DND-41 (cell line): ENCODE data around the gene DDB1.

Experiments
- CTCF ChIP-seq: IDR thresholded peaks from 2 replicates; pipeline ENCODE4 v1.5.1; 2012; ENCODE audit warnings: borderline replicate concordance, low read length, moderate library complexity, mild to moderate bottlenecking; ENCODE audit not compliant: poor library complexity, severe bottlenecking; ENCODE audit errors: extremely low read depth
- EZH2 ChIP-seq: IDR thresholded peaks from 3 replicates; pipeline ENCODE4 v1.6.1; 2012; ENCODE audit warnings: borderline replicate concordance, low read depth, mild to moderate bottlenecking, moderate library complexity, low read length, inconsistent platforms; ENCODE audit not compliant: severe bottlenecking

GRCh38 chr11:61337706-61338470, 5.0 kb upstream of the DDB1 start:
- no peak for TF ChIP-seq CTCF
- TF ChIP-seq EZH2, result no peak
